NCI-H2196 treated with DMSO at 0.1 percent for 48 hours (cell line): ENCODE results near the gene MLH1.

Experiments used
- DNase-seq: peaks from one replicate; lab custom pipeline; 2025; ENCODE audit not compliant: unreplicated experiment; lab: John Stamatoyannopoulos, UW

Gene MLH1

DNA sequence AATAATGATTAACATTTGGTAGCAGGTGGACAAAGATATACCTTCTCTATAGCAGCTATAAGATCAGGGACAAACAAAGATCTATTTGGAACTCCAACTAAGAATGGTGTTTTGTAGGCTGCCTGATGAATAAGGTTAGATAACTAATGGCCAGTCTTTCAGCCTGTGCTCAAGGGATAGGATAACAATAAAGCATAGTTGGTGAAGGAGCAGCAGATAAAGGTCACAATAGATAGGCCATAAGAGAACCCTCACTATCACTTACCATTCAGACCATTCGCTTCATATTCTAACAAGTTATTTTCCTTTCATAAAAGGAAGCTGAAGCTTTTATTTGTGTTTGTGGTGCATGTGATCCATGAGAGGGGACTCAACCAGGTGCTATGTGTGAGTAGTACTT is 20.2 kb upstream of the MLH1 start:
- DNase-seq, result no peak

DNA sequence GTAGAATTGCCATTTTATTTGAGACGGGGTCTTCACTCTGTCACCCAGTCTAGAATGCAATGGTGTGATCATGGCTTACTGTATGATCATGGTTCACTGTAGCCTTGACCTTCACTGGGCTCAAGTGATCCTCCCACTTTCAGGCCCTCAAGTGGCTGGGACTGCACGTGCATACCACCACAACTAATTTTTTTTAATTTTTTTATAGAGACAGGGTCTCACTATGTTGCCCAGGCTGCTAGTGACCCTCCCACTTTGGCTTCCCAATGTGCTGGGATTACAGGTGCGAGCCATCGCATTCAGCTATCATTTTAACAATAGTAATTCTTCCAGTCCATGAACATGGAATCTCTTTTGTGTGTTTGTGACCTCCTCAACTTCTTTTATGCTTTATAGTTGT is 12.3 kb upstream of the MLH1 start:
- no peak for DNase-seq

DNA sequence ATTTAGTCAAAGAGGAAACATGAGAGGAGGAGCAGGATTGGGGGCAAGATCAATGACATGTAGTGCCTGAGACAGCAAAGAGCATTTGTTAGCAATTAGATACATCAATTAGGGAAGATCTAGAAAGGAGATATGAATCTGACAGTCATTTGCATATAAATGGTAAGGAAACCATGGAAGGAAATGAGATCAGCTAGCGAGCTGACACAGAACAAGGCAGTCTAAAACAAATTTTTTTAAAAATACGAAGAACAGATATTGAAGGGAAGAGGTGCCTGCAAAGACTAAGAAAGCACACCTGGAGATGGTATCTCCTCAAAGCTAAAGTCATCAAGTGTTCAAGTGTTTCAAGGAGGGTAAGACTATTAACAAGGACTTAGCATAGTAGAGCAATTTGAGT is 5.0 kb upstream of the MLH1 start:
- no peak for DNase-seq

- DNase-seq, result no peak
These were observed 4.3 kb upstream of the MLH1 start for GRCh38 chr3:36989005-36989404.

GRCh38 chr3:36989568-36989967 is 3.8 kb upstream of the MLH1 start:
- no peak for DNase-seq

- DNase-seq, result no peak
These were observed 2.2 kb upstream of the MLH1 start for GRCh38 chr3:36991147-36991546.

DNA sequence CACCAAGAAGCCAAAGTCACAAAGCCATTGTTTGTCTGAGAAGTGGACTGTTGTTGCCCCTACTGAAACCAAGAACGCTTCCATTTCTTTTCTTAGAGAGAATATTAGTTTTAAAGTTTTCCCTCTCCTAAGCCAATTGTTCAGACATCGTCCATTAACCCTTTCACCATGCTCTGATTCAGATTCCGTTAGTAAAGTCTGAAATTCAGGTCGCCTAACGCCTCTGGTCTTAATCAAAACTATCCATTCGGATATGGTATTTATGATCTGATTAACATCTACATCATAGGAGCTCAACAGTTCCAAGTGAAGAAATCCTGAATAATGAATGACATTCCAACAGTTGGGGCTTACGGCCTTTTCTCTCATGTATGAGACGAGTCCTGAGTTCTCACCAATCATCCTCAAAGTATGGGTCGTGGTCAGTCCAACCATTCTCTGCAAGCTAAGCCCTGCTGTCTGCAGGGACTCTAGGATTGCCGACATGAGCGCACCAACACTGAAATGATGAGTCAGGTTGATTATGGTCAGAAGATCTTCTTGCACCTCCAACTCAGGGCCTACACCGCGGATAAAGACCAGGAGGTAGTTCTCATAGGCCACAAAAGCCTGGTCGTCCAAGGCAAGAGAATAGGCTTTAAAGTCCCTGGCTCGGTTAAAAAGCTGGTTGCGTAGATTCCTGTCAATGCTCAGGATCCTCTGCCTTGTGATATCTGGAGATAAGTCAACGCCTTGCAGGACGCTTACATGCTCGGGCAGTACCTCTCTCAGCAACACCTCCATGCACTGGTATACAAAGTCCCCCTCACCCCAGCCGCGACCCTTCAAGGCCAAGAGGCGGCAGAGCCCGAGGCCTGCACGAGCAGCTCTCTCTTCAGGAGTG is 1.2 kb upstream of the MLH1 start:
- DNase-seq, result no peak

- DNase-seq, result no peak
These were observed 452 bp upstream of the MLH1 start, which contains the start of gene EPM2AIP1 for GRCh38 chr3:36992806-36993325. Gene EPM2AIP1 (minus strand): TSS chr3:36993131. CDS start chr3:36993077, 54 bp downstream.

- no peak for DNase-seq
These were observed 21.3 kb downstream of the MLH1 start for GRCh38 chr3:37014620-37015019.

DNA sequence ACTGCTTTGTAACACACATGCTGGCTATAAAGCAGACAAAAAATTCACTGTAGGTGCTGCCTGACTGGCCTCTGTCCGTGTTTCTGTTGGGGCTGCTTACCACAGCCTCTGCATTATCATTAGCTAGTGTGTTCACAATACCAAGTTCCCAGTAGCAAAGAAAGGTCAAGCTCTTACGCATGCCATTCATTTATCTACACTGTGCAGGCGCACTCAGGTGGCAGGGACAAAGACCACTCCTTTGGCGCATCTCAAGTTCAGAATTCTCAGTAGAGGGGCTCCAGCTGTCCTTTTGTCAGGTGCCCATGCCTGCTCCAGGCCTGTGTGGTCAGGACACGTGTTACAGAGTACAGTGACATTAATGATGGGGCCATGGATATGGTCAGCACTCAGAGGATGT is 22.3 kb downstream of the MLH1 start:
- DNase-seq, result no peak

DNA sequence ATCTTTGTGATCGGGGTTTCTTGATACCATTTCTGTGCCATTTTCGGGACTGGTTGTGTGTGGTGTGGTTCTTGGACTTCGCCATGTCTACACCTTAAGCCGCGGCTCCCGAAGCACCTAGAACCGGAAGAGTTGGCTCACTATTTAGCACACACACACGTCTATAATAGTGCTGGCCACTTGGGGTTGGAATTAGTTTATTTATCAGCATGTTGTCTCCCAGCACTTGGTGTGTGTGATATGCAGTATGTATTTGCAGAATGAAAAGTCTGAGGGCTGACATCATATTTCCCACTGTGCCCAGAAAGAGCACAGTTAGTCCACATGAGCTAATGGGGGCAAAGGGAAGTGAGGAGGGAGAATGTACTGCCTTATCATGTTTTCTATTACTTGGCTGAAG is 23.6 kb downstream of the MLH1 start:
- no peak for DNase-seq

DNA sequence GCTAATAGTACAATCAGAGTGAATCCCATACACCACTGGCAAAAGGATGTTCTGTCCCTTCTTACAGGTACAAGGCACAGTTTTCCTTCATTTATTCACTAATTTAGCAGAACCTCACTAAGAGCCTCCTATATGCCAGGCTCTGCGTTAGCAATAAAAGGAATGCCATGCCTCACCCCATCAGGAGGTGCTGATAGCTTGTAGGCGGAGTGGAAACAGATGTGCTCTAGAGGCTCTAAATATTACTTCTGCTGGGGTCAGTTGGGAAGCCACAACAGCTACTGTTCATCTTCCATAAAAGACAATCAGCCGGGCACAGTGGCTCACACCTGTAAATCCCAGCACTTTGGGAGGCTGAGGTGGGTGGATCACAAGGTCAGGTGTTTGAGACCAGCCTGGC is 24.4 kb downstream of the MLH1 start:
- DNase-seq, result no peak

DNA sequence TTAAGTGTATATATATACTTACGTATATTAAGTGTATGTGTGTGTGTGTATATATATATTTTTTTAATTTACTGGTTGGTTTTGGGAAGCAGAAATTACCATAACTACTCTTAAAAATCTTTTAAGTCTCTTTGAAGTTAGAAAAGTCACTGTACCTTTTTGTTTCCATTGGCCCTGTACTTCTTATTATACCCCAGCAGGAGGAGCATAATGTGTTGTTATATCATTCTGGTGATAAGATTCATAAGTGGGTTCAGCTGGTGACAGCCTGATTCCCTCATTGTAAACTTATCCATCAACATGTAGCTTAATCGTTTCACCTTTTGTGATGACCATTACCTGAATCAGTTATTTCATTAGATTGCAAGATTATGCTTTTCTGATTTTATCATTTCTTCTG is 30.8 kb downstream of the MLH1 start:
- no peak for DNase-seq

DNA sequence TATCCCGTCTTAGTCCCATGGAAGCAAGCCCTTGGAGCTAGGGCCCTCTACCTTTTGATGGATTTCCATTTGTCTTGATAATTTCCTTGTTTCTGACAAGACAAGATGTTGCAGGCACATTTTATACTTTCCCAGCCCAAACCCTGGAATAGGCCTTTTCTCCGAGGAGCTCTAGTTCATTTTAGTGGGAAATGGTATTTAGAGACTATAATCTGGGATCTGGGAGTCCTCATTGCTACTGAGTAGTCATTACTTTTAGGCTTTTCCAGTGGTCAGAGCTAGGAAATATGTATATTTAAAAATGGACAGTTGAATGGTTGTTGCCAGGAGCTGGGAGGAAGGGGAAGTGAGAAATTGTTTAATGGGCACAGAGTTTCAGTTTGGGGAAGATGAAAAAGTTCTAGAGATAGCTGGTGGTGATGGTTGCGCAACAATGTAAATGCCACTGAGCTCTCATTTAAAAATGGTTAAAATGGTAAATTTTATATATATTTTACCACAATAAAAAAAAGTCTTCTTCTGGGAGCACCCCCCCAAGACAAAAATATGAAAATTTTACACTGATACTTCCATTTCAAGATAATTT is 31.6 kb downstream of the MLH1 start:
- no peak for DNase-seq

GRCh38 chr3:37025561-37026335 is 32.4 kb downstream of the MLH1 start:
- DNase-seq, result no peak

GRCh38 chr3:37026851-37027250 is 33.5 kb downstream of the MLH1 start:
- DNase-seq, result no peak

DNA sequence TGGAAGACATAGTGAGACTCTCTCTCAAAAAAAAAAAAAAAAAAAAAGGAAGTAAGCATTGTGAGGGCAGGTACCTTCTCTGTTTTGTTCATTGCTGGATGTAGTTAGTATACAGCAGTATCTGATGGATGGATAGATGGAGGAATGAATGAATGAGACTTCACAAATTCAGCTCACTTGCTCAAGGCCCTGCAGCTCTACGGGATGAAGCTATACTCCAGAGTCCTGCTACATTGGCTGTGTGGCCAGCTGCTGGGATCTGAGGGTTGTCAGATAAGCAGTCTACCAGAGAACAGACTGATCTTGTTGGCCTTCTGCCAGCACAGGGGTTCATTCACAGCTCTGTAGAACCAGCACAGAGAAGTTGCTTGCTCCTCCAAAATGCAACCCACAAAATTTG is 35.0 kb downstream of the MLH1 start:
- no peak for DNase-seq

DNA sequence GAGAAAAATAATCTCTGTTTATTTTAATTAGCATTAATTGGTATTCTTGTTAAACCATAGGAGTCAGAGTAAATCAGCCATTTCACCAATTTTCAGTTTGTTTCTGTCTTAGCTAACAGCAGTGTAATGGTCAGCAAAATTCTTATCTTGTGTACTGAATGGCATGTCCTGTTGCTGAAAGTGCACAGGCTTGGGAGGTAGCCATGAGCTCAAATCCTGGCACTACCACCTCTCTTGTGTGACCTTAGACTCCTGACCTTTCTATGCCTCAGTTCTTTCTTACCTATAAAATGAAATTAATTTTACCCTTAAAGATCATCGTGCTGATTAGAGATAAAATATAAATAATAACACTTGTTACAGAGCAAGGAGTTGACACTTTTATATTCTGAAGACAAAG is 35.8 kb downstream of the MLH1 start:
- DNase-seq, result no peak

GRCh38 chr3:37029516-37030163 is 36.3 kb downstream of the MLH1 start:
- DNase-seq, result no peak

DNA sequence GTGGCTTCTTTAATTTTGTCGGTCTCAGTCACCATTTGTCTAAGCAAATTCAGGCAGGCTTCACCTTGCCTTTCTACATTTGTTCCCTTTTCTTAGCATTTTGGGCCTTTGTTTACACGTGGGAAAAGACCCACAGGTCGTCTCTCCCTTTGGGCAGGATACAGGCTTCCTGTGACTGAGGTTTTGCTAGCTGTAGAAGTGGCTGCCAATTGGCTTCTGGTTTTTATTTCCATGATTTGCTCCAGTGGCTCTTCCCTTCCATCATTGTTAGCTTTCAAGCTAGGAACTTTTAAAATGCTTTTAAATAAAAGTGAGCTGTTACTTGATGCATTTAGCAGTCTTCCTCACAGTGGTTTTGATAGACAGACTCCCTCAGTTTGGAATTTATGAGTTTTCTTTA is 37.3 kb downstream of the MLH1 start:
- no peak for DNase-seq

DNA sequence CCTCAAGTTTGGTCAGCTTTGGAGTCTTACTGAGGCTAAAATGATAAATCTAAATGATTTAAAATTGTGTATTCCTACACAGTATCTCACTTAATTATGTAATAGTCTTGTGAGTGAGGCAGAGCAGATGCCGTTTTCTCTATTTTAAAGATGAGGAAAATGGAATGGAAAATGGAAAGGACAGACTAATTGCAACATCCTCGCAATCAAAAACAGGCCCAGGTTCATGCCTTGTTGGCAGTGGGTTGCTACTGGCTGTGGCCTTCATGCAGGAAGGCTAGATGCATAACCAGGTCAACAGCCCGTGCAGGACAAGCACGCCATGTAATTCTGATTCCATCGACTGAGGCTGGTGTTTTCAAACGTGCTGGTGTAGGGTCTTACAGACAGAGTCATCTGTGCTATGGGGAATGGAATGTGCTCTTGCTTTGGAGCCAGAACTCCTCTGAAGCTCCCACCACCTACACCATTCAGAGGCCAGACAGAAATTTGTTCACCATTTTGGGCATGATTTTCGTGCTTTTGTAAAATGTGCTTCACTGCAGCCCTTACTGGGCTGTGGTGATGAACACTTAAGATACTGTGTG is 37.9 kb downstream of the MLH1 start:
- DNase-seq, result no peak
